ENCODE results near the gene LRCOL1. TPM values are rescaled to one million over a fixed set of nuclear protein-coding genes. Genes with fewer than 3 reads are reported as not detected.

LRCOL1 gene
- total RNA-seq, 1 experiment from 2014 or later, result not detected

- no peak overlapping the region for H3K27ac ChIP-seq (ENCODE audit: low read depth, low read length)
- H4K20me1 ChIP-seq (ENCODE audit: insufficient read depth), result no peaks in the 10 kb centered on the region
- H3K9me3 ChIP-seq (ENCODE audit: control insufficient read depth in 1 of 2, insufficient read depth in 1 of 2, low read depth in 1 of 2, low read length in 2 of 2), result no peaks in the 10 kb centered on the region
- no peak overlapping the region for H3K4me3 ChIP-seq (replicated peaks in 1 of 2; ENCODE audit: low read depth in 1 of 2, low read length in 2 of 2)
- H3K4me2 ChIP-seq (ENCODE audit: low read length), result no peak overlapping the region
- H3K9ac ChIP-seq (ENCODE audit: low read length), result no peak overlapping the region
- ChIA-PET RAD21 (ENCODE audit: low non-redundant PET in 1 of 2, low total read pairs in 2 of 2, uncharacterized antibody in 2 of 2, unreplicated experiment in 2 of 2) (no interaction called here), CTCF (no interaction called here), POLR2A (no interaction called here)
- H3K27me3 ChIP-seq (ENCODE audit: insufficient read depth, low read length), result no peaks in the 10 kb centered on the region
- H3K4me1 ChIP-seq (ENCODE audit: control insufficient read depth in 1 of 2, insufficient read depth in 2 of 2, low read length in 2 of 2), result peaks cover 0 to 14% of the 10 kb centered on the region in 2 experiments; a peak in 1 of 4 replicates
- ATAC-seq, result peak; percentile 8; the same call in 1 of the 2 replicates
- H3K36me3 ChIP-seq (ENCODE audit: control insufficient read depth in 1 of 2, insufficient read depth in 2 of 2, low read length in 2 of 2), result peaks cover 3 to 11% of the 10 kb centered on the region in 2 experiments; a peak in 2 of 4 replicates
- BruUV-seq (replicated peaks), result no TSS peak
- no peak for TF ChIP-seq YY1 (IDR thresholded peaks at IDR 0.05; ENCODE audit: extremely low read depth, insufficient replicate concordance, low read depth, low read length)
- TF ChIP-seq EZH2phosphoT487 (IDR thresholded peaks at IDR 0.05; ENCODE audit: borderline replicate concordance), result no peak
- no peak for TF ChIP-seq EGR1 (IDR thresholded peaks at IDR 0.05; ENCODE audit: low read depth)
- TF ChIP-seq ELF1 (IDR thresholded peaks at IDR 0.05; ENCODE audit: borderline replicate concordance, low read depth), result no peak
- no peak for TF ChIP-seq JUND (IDR thresholded peaks at IDR 0.05)
- no peak for TF ChIP-seq ZBTB33 (IDR thresholded peaks at IDR 0.05; ENCODE audit: extremely low read depth, insufficient replicate concordance, low read length)
- no peak for TF ChIP-seq CEBPB (IDR thresholded peaks at IDR 0.05; ENCODE audit: low read depth)
- TF ChIP-seq, protein P1, sequence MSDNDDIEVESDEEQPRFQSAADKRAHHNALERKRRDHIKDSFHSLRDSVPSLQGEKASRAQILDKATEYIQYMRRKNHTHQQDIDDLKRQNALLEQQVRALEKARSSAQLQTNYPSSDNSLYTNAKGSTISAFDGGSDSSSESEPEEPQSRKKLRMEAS (IDR thresholded peaks at IDR 0.05), result no peak
- no peak for TF ChIP-seq POLR2A (IDR thresholded peaks at IDR 0.05; ENCODE audit: borderline replicate concordance, extremely low read depth, insufficient read depth, insufficient read length)
- TF ChIP-seq SIN3A (IDR thresholded peaks at IDR 0.05; ENCODE audit: low read depth), result no peak
- TF ChIP-seq FOSL1 (IDR thresholded peaks at IDR 0.05; ENCODE audit: low read depth), result no peak
- TF ChIP-seq, protein P2, sequence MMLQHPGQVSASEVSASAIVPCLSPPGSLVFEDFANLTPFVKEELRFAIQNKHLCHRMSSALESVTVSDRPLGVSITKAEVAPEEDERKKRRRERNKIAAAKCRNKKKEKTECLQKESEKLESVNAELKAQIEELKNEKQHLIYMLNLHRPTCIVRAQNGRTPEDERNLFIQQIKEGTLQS (IDR thresholded peaks at IDR 0.05), result no peak
- TF ChIP-seq POLR2AphosphoS5 (IDR thresholded peaks at IDR 0.05; ENCODE audit: low read depth, low read length), result no peak
- TF ChIP-seq EZH2 (IDR thresholded peaks at IDR 0.05), result no peak
- no peak for TF ChIP-seq SP1 (IDR thresholded peaks at IDR 0.05; ENCODE audit: low read depth)
- no peak for TF ChIP-seq ZFX (IDR thresholded peaks at IDR 0.05)
- no peak for TF ChIP-seq REST (IDR thresholded peaks at IDR 0.05; ENCODE audit: low read depth)
- TF ChIP-seq, protein P3, sequence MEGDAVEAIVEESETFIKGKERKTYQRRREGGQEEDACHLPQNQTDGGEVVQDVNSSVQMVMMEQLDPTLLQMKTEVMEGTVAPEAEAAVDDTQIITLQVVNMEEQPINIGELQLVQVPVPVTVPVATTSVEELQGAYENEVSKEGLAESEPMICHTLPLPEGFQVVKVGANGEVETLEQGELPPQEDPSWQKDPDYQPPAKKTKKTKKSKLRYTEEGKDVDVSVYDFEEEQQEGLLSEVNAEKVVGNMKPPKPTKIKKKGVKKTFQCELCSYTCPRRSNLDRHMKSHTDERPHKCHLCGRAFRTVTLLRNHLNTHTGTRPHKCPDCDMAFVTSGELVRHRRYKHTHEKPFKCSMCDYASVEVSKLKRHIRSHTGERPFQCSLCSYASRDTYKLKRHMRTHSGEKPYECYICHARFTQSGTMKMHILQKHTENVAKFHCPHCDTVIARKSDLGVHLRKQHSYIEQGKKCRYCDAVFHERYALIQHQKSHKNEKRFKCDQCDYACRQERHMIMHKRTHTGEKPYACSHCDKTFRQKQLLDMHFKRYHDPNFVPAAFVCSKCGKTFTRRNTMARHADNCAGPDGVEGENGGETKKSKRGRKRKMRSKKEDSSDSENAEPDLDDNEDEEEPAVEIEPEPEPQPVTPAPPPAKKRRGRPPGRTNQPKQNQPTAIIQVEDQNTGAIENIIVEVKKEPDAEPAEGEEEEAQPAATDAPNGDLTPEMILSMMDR (IDR thresholded peaks at IDR 0.05 in 2 of 3, conservative IDR thresholded peaks at IDR 0.05 in 1 of 3; ENCODE audit: borderline replicate concordance in 1 of 3, insufficient read depth in 1 of 3, low read depth in 2 of 3, low read length in 2 of 3), result no peak
- DNase-seq (ENCODE audit: low read depth, low spot score), result no peak
- intact Hi-C loops (cut with micrococcal nuclease), result no loop called here
- H2AFZ ChIP-seq (ENCODE audit: low read depth, low read length, poor library complexity, severe bottlenecking), result no peak overlapping the region
- no peaks in the 10 kb centered on the region for H3K79me2 ChIP-seq (ENCODE audit: insufficient read depth, low read length)
- H3K9me2 ChIP-seq (ENCODE audit: insufficient read depth), result no peaks in the 10 kb centered on the region
These were observed 9.9 kb upstream of the LRCOL1 start for GRCh38 chr12:132620113-132620898.
